Stomach (tissue), 9 donors: ENCODE results near the gene FAM209A. TPM values are rescaled to one million over a fixed set of nuclear protein-coding genes. Genes with fewer than 3 reads are reported as not detected.
"Not testable (repeated sequence)": the region's sequence is repeated elsewhere in the genome, so short reads cannot be mapped to it uniquely, and the experiment has no call there.

Experiments used
- DNase-seq, 2 donors: peaks; one replicate each; pipeline versions ENCODE4 v3.0.0 to v3.0.0-alpha.2; 2013 to 2019
- H3K27ac ChIP-seq, 5 donors: fragments of 200-600 bp in 4 of 5; sonication (generic) in 4 of 5; one replicate each; pipeline ENCODE4 v1.5.1; 2013 to 2019; ENCODE audit warnings: mild to moderate bottlenecking in 1 of 5, moderate library complexity in 1 of 5
- H3K27me3 ChIP-seq, 3 donors: fragments of 200-600 bp; sonication (generic); one replicate each; pipeline ENCODE4 v1.5.1; 2017 to 2019; ENCODE audit warnings: mixed run types in 1 of 3
- H3K36me3 ChIP-seq, 4 donors: fragments of 200-600 bp; sonication (generic); 1 replicate in 3 of 4; 2 replicates in 1 of 4; pipeline ENCODE4 v1.5.1; 2016 to 2019
- H3K4me1 ChIP-seq, 4 donors: fragments of 200-600 bp; sonication (generic); one replicate each; pipeline ENCODE4 v1.5.1; 2016 to 2019
- H3K4me3 ChIP-seq, 4 donors: fragments of 200-600 bp; sonication (generic) in 3 of 4; one replicate each; pipeline ENCODE4 v1.5.1; 2016 to 2019; ENCODE audit warnings: mild to moderate bottlenecking in 1 of 4
- H3K9me3 ChIP-seq, 4 donors: fragments of 200-600 bp; sonication (generic); one replicate each; pipeline ENCODE4 v1.5.1; 2016 to 2019
- CTCF ChIP-seq, 7 experiments: fragments of 450-650 bp in 4 of 7; fragments of 200-600 bp in 3 of 7; sonication (generic) in 3 of 7; IDR thresholded peaks; one replicate each; pipeline ENCODE4 v1.5.1; 2016 to 2019; ENCODE audit warnings: antibody characterized with exemption in 7 of 7, control low read depth in 2 of 7, mild to moderate bottlenecking in 1 of 7
- EP300 ChIP-seq: sonication (generic); formaldehyde crosslinking; IDR thresholded peaks from one replicate; pipeline ENCODE4 v1.6.1; 2017; ENCODE audit warnings: antibody characterized with exemption
- POLR2A ChIP-seq, 4 donors: fragments of 450-650 bp; IDR thresholded peaks; one replicate each; pipeline ENCODE4 v1.6.1; 2016; ENCODE audit warnings: antibody characterized with exemption in 4 of 4, control low read depth in 2 of 4, mild to moderate bottlenecking in 1 of 4, moderate library complexity in 1 of 4
- POLR2AphosphoS5 ChIP-seq, 3 donors: sonication (generic); formaldehyde crosslinking; IDR thresholded peaks; one replicate each; pipeline ENCODE4 v1.6.1; 2016; ENCODE audit warnings: antibody characterized with exemption in 3 of 3
- WGBS, 5 donors: extraction: QIAGEN DNeasy Blood & Tissue Kit in 3 of 5; methylation state at CpG; one replicate each; pipeline versions ENCODE4 v1.1.5 to v1.1.7; 2013 to 2018; 5-methylcytosine and 5-hydroxymethylcytosine counted together
- intact Hi-C: fragments of 100-400 bp; cut with DNase I; formaldehyde crosslinking; loops from one replicate; pipeline ENCODE4 v1.15.1; 2023; ENCODE audit warnings: low total_unique reads
- polyA plus RNA-seq, 3 donors: library from polyadenylated mRNA; stranded (reverse); fragments of 200-250 nt; gene quantifications; one replicate each; pipeline ENCODE4 v1.2.3, GENCODE V29; 2013
- total RNA-seq, 5 donors: library from RNA; depleted of rRNA; stranded (reverse); fragments of >200 nt; gene quantifications; one replicate each; pipeline versions ENCODE4 v1.1.0 to v1.2.3, GENCODE V29; 2014 to 2016
- donor health status: healthy with polysubstance abuse.
- donor health status: Bipolar disorder and iron deficiency.
- donor health status: healthy.

Gene FAM209A
- total and polyA plus RNA-seq, 8 donors = 0.38 to 0.73 (median 0.44) TPM; not detected in 5

DNA sequence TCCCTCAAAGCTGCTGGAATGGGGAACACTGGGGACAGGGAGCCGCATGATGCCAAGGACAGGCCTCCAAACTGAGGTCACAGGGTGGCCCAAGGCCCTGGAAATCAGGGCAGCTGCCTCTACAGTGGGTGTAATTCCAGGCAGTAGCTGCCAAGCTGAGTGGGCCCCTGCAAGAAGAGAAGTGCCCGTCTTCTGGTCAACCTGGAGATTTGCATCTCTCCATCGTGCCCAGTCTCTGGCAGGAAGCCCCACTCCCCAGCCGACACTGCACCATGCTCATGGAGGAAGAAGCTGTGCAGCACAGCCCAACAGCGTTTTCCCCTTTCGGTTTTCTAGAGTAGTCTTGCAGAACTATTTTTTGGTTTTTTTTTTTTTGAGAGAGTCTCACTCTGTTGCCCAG, 2.2 kb upstream of the FAM209A start:
- Histone ChIP-seq H3K27me3 (no peaks in the 10 kb centered on the region), H3K4me3 (no peak overlapping the region), H3K4me1 (no peaks in the 10 kb centered on the region), H3K9me3 (peaks cover 14 to 31% (median 28%) of the 10 kb centered on the region in 4 donors), H3K36me3 (peaks cover 34 to 45% (median 39%) of the 10 kb centered on the region in 4 donors), H3K27ac (no peak overlapping the region)
- WGBS, 5 donors = 79 to 91% (median 89%) methylated on average over 6 of the region's 6 CpGs
- no peak for TF ChIP-seq CTCF (IDR thresholded peaks at IDR 0.05)
- no peak for TF ChIP-seq POLR2AphosphoS5 (IDR thresholded peaks at IDR 0.05)
- TF ChIP-seq EP300 = no peak
- no peak for TF ChIP-seq POLR2A (IDR thresholded peaks at IDR 0.05)
- no peak for DNase-seq
- intact Hi-C loops = no loop called here

- Histone ChIP-seq H3K9me3 (no peaks in the 10 kb centered on the region), H3K36me3 (no peaks in the 10 kb centered on the region), H3K27ac (no peak overlapping the region), H3K4me3 (no peak overlapping the region), H3K4me1 (no peaks in the 10 kb centered on the region), H3K27me3 (no peaks in the 10 kb centered on the region)
- DNase-seq = no peak
- no peak for TF ChIP-seq POLR2A (IDR thresholded peaks at IDR 0.05)
- WGBS, 5 donors = 89 to 98% (median 95%) methylated on average over 4 to 7 of the region's 7 CpGs
- intact Hi-C loops = no loop called here
Measured at GRCh38 chr20:56527521-56527920, 3.0 kb downstream of the FAM209A start.

DNA sequence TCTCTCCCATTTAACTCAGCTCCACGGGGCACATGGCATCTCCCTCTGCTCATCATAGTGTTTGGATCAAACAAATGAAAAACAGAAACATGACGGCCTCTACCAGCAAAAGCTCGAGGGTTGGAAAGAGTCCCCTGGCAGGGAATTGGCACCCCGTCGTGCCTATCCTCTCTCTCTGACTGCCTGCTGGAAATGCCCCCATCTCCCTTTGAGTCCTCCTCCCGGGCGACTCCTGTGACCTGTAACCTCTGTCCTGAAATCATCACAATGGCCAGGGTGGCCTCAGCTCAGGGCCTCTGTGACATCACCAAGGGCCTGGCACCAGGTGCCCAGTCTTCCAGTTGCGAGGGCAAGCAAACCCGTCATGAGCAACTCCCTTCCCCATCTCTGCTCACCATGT, 8.4 kb downstream of the FAM209A start, which contains the start of gene FAM209B:
TSS of gene FAM209B (plus strand) at position 301 of the 400 bp plus-strand sequence. CDS start at position 397, 96 bp downstream.
- not testable (repeated sequence) for H3K9me3 ChIP-seq, H3K27me3 ChIP-seq, H3K27ac ChIP-seq, H3K4me3 ChIP-seq, H3K4me1 ChIP-seq, H3K36me3 ChIP-seq, DNase-seq
- intact Hi-C loops = loop anchor here (10.0 kb wide), 1 partner anchor 62 kb away; no protein-coding TSS in a partner anchor
- WGBS, 5 donors = 86 to 90% (median 88%) methylated on average over 8 to 9 of the region's 9 CpGs

- H3K27ac ChIP-seq = no peak overlapping the region
- no peaks in the 10 kb centered on the region for H3K9me3 ChIP-seq
- TF ChIP-seq CTCF (IDR thresholded peaks at IDR 0.05) (no peak), POLR2A (IDR thresholded peaks at IDR 0.05) (no peak), EP300 (no peak)
- no peaks in the 10 kb centered on the region for H3K27me3 ChIP-seq
- no peaks in the 10 kb centered on the region for H3K4me1 ChIP-seq
- no peak overlapping the region for H3K4me3 ChIP-seq
- intact Hi-C loops = loop anchor here (10.0 kb wide), 1 partner anchor 57 kb away; no protein-coding TSS in a partner anchor
- 33 to 65% (median 41%) methylated on average over 3 of the region's 3 CpGs for WGBS, 5 donors
- no peak for DNase-seq
- H3K36me3 ChIP-seq = no peaks in the 10 kb centered on the region
Measured at GRCh38 chr20:56537997-56538396, 13.5 kb downstream of the FAM209A start.

GRCh38 chr20:56540415-56540814, 15.9 kb downstream of the FAM209A start:
- Histone ChIP-seq H3K4me3 (no peak overlapping the region), H3K27ac (no peak overlapping the region), H3K9me3 (no peaks in the 10 kb centered on the region), H3K27me3 (no peaks in the 10 kb centered on the region), H3K36me3 (no peaks in the 10 kb centered on the region), H3K4me1 (no peaks in the 10 kb centered on the region)
- intact Hi-C loops = no loop called here
- no peak for DNase-seq
- WGBS, 5 donors = 83 to 91% (median 85%) methylated on average over 6 of the region's 6 CpGs
- no peak for TF ChIP-seq POLR2AphosphoS5 (IDR thresholded peaks at IDR 0.05)
- no peak for TF ChIP-seq CTCF (IDR thresholded peaks at IDR 0.05)
- TF ChIP-seq EP300 = no peak
- no peak for TF ChIP-seq POLR2A (IDR thresholded peaks at IDR 0.05)
